OCI-LY3 (cell line): ENCODE results near the gene LMO3.

ENCODE experiments used
- H2AFZ ChIP-seq: fragments of 200-600, 300-600 bp; shearing (Covaris generic); 2 replicates; pipeline ENCODE4 v1.6.0; 2014; ENCODE audit warnings: antibody characterized with exemption, low read depth, low read length
- H3K27ac ChIP-seq: fragments of 200-600, 300-600 bp; sonication (generic); 2 replicates; pipeline ENCODE4 v1.5.1; 2014; ENCODE audit warnings: mild to moderate bottlenecking, low read length, moderate library complexity, mixed read lengths
- H3K27me3 ChIP-seq: fragments of 200-600, 300-600 bp; sonication (generic); 2 replicates; pipeline ENCODE4 v1.6.1; 2014; ENCODE audit warnings: low read depth, low read length, mixed read lengths
- H3K36me3 ChIP-seq: fragments of 200-600, 300-600 bp; sonication (generic); replicated peaks from 2 replicates; pipeline ENCODE3; 2014; ENCODE audit warnings: low read depth, low read length, mixed read lengths
- H3K4me1 ChIP-seq: fragments of 300-600, 200-600 bp; sonication (generic); 2 replicates; pipeline ENCODE4 v1.6.1; 2014; ENCODE audit warnings: low read length, mixed read lengths
- H3K4me2 ChIP-seq: fragments of 200-600, 300-600 bp; sonication (generic); 2 replicates; pipeline ENCODE4 v1.6.1; 2014; ENCODE audit warnings: low read length, mixed read lengths
- H3K4me3 ChIP-seq: fragments of 300-600, 200-600 bp; sonication (generic); 2 replicates; pipeline ENCODE4 v1.5.1; 2014; ENCODE audit warnings: antibody characterized with exemption, mild to moderate bottlenecking, low read length, moderate library complexity
- H3K79me2 ChIP-seq: fragments of 300-600, 200-600 bp; shearing (Covaris generic); 2 replicates; pipeline ENCODE4 v1.6.1; 2014; ENCODE audit warnings: mild to moderate bottlenecking, low read length, mixed read lengths
- H3K9ac ChIP-seq: fragments of 300-600, 200-600 bp; shearing (Covaris generic); 2 replicates; pipeline ENCODE4 v1.6.0; 2014; ENCODE audit warnings: mild to moderate bottlenecking, low read length, moderate library complexity
- H3K9me3 ChIP-seq: fragments of 200-600, 300-600 bp; shearing (Covaris generic); 2 replicates; pipeline ENCODE4 v1.6.1; 2014; ENCODE audit warnings: low read length, mixed read lengths; ENCODE audit not compliant: insufficient read depth
- H4K20me1 ChIP-seq: fragments of 200-600, 300-600 bp; sonication (generic); 2 replicates; pipeline ENCODE4 v1.6.1; 2016; ENCODE audit warnings: low read length, mixed read lengths; ENCODE audit not compliant: insufficient read depth
- CTCF ChIP-seq: fragments of 200-600, 300-600 bp; sonication (generic); IDR thresholded peaks from 2 replicates; pipeline ENCODE4 v1.5.1; 2014; ENCODE audit warnings: antibody characterized with exemption, low read length, low read depth
- EZH2phosphoT487 ChIP-seq: fragments of 200-600 bp; shearing (Covaris generic); IDR thresholded peaks from 2 replicates; pipeline ENCODE4 v1.6.1; 2018; ENCODE audit warnings: antibody characterized with exemption, mixed run types, low read depth

The LMO3 gene

GRCh38 chr12:16562435-16562834 is 43.5 kb downstream of the LMO3 start:
- TF ChIP-seq CTCF = no peak
- TF ChIP-seq EZH2phosphoT487 = no peak
- H4K20me1 ChIP-seq = no peaks in the 10 kb centered on the region

GRCh38 chr12:16560273-16560672 is 45.7 kb downstream of the LMO3 start:
- TF ChIP-seq EZH2phosphoT487 = no peak
- TF ChIP-seq CTCF = no peak
- H3K9ac ChIP-seq = no peak overlapping the region
- no peaks in the 10 kb centered on the region for H3K27me3 ChIP-seq
- peaks cover 8% of the 10 kb centered on the region for H3K4me1 ChIP-seq
- H3K9me3 ChIP-seq = no peaks in the 10 kb centered on the region
- H3K4me3 ChIP-seq = no peak overlapping the region
- H2AFZ ChIP-seq = no peak overlapping the region
- H3K4me2 ChIP-seq = no peak overlapping the region
- H3K79me2 ChIP-seq = no peaks in the 10 kb centered on the region
- H3K36me3 ChIP-seq = no peaks in the 10 kb centered on the region
- no peaks in the 10 kb centered on the region for H4K20me1 ChIP-seq
- H3K27ac ChIP-seq = no peak overlapping the region

More at GRCh38 chr12:16562435-16562834, 43.5 kb downstream of the LMO3 start:
- Histone ChIP-seq H3K4me1 (peaks cover 8% of the 10 kb centered on the region), H3K9ac (no peak overlapping the region), H3K36me3 (no peaks in the 10 kb centered on the region), H3K9me3 (no peaks in the 10 kb centered on the region), H3K79me2 (no peaks in the 10 kb centered on the region), H3K27ac (no peak overlapping the region), H2AFZ (no peak overlapping the region), H3K4me2 (no peak overlapping the region), H3K27me3 (no peaks in the 10 kb centered on the region), H3K4me3 (no peak overlapping the region)

- Histone ChIP-seq H3K4me2 (no peak overlapping the region), H2AFZ (no peak overlapping the region)
- TF ChIP-seq CTCF (no peak), EZH2phosphoT487 (no peak)
Measured at GRCh38 chr12:16555630-16556029, 50.3 kb downstream of the LMO3 start.

GRCh38 chr12:16553457-16553856 is 52.5 kb downstream of the LMO3 start:
- H3K4me1 ChIP-seq = no peaks in the 10 kb centered on the region
- H2AFZ ChIP-seq = no peak overlapping the region
- TF ChIP-seq CTCF (no peak), EZH2phosphoT487 (no peak)
- H3K4me2 ChIP-seq = no peak overlapping the region
- no peak overlapping the region for H3K27ac ChIP-seq
- no peaks in the 10 kb centered on the region for H3K79me2 ChIP-seq
- no peak overlapping the region for H3K9ac ChIP-seq
- H3K4me3 ChIP-seq = no peak overlapping the region
- H3K27me3 ChIP-seq = no peaks in the 10 kb centered on the region
- H3K36me3 ChIP-seq = no peaks in the 10 kb centered on the region
- H3K9me3 ChIP-seq = no peaks in the 10 kb centered on the region
- no peaks in the 10 kb centered on the region for H4K20me1 ChIP-seq

More at GRCh38 chr12:16555630-16556029, 50.3 kb downstream of the LMO3 start:
- no peaks in the 10 kb centered on the region for H3K9me3 ChIP-seq
- H3K27me3 ChIP-seq = no peaks in the 10 kb centered on the region
- H3K9ac ChIP-seq = no peak overlapping the region
- no peaks in the 10 kb centered on the region for H4K20me1 ChIP-seq
- no peaks in the 10 kb centered on the region for H3K36me3 ChIP-seq
- H3K79me2 ChIP-seq = no peaks in the 10 kb centered on the region
- no peak overlapping the region for H3K4me3 ChIP-seq
- H3K4me1 ChIP-seq = no peaks in the 10 kb centered on the region
- H3K27ac ChIP-seq = no peak overlapping the region
